Measurements from ENCODE around the gene GATAD2B.
"Not testable (repeated sequence)": the region's sequence is repeated elsewhere in the genome, so short reads cannot be mapped to it uniquely, and the experiment has no call there.

Gene GATAD2B

GRCh38 chr1:153922076-153922971 is 448 bp downstream of the GATAD2B start:
- Histone ChIP-seq H3K4me1 (ENCODE audit: control insufficient read depth, insufficient read depth, low read length) (peaks cover 15% of the 10 kb centered on the region), H3K9ac (ENCODE audit: low read length) (peak overlapping the region; percentile 73), H3K27me3 (ENCODE audit: control insufficient read depth, insufficient read depth, low read length) (no peaks in the 10 kb centered on the region), H3K36me3 (ENCODE audit: control insufficient read depth, insufficient read depth, low read length) (no peaks in the 10 kb centered on the region), H3K4me3 (ENCODE audit: low read length) (peak overlapping the region; percentile 72), H3K9me3 (ENCODE audit: control insufficient read depth, low read length) (no peaks in the 10 kb centered on the region)

- Histone ChIP-seq H3K9ac (ENCODE audit: low read length) (peak overlapping the region; percentile 73), H3K4me3 (ENCODE audit: low read length) (peak overlapping the region; percentile 72), H3K36me3 (ENCODE audit: control insufficient read depth, insufficient read depth, low read length) (no peaks in the 10 kb centered on the region), H3K4me1 (ENCODE audit: control insufficient read depth, insufficient read depth, low read length) (peaks cover 15% of the 10 kb centered on the region), H3K27me3 (ENCODE audit: control insufficient read depth, insufficient read depth, low read length) (no peaks in the 10 kb centered on the region), H3K9me3 (ENCODE audit: control insufficient read depth, low read length) (no peaks in the 10 kb centered on the region)
Observed at GRCh38 chr1:153921803-153922075, 1.0 kb downstream of the GATAD2B start.

DNA sequence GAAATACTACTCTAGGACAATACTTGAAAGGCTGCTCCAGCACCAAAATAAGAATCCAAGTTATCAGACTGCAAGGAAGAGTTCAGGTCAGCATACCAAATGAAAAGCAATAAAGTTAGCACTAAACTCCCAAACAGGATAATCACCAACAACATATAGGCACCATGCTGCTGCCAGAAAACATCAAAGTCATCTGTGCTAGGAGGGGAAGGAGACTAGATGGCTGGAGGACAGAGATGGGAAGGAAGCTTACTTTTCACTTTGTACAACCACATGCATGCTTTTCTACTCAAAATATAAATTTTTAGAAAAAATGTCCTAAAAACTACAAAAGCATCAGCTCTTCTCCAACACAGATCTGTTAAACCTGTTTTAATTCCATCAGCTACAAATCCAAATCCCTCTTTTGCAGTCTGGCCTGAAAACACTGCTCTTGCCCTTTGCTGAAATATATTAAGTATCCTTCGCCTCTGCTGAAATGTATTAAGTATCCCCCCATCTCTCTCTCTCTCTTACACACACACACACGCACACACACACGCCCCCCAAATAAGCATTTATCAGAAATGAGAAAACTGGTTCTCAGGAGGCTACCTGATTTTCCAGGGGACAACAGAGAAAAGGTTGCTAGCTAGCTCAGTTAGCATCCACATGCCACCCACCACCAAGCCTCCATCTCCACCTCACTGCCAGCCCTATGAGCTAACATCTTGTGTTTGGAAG is 1.5 kb downstream of the GATAD2B start:
- Histone ChIP-seq H3K9me3 (ENCODE audit: control insufficient read depth, low read length) (no peaks in the 10 kb centered on the region), H3K4me3 (ENCODE audit: low read length) (peak overlapping the region; percentile 72), H3K36me3 (ENCODE audit: control insufficient read depth, insufficient read depth, low read length) (no peaks in the 10 kb centered on the region), H3K9ac (ENCODE audit: low read length) (peak overlapping the region; percentile 73), H3K4me1 (ENCODE audit: control insufficient read depth, insufficient read depth, low read length) (peaks cover 15% of the 10 kb centered on the region), H3K27me3 (ENCODE audit: control insufficient read depth, insufficient read depth, low read length) (no peaks in the 10 kb centered on the region)

GRCh38 chr1:153919876-153920852 is 2.6 kb downstream of the GATAD2B start:
- H3K9ac ChIP-seq (ENCODE audit: low read length) = no peak overlapping the region
- H3K4me1 ChIP-seq (ENCODE audit: control insufficient read depth, insufficient read depth, low read length) = peaks cover 15% of the 10 kb centered on the region

DNA sequence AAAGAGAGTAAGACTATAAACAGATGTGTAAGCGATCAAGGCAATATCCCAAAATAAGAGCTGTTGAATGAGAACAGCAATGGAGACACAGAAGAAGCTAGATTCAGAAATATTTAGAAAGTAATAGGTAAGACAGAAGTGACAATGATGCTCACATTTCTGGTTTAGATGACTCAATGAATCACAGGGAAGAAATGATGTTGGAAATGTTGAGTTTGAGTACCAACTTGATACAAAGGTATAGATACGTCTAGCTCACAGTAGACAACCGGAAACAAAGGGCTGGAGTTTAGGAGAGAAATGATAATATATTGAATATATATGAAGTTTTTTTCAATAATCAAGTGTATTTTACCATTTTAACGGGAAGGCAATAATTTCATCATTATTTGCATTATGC is 6.5 kb downstream of the GATAD2B start:
- Histone ChIP-seq H3K9me3 (ENCODE audit: control insufficient read depth, low read length) (no peaks in the 10 kb centered on the region), H3K4me1 (ENCODE audit: control insufficient read depth, insufficient read depth, low read length) (peaks cover 15% of the 10 kb centered on the region)

More at GRCh38 chr1:153919876-153920852, 2.6 kb downstream of the GATAD2B start:
- H3K36me3 ChIP-seq (ENCODE audit: control insufficient read depth, insufficient read depth, low read length) = no peaks in the 10 kb centered on the region
- no peaks in the 10 kb centered on the region for H3K9me3 ChIP-seq (ENCODE audit: control insufficient read depth, low read length)
- H3K4me3 ChIP-seq (ENCODE audit: low read length) = no peak overlapping the region
- no peaks in the 10 kb centered on the region for H3K27me3 ChIP-seq (ENCODE audit: control insufficient read depth, insufficient read depth, low read length)

DNA sequence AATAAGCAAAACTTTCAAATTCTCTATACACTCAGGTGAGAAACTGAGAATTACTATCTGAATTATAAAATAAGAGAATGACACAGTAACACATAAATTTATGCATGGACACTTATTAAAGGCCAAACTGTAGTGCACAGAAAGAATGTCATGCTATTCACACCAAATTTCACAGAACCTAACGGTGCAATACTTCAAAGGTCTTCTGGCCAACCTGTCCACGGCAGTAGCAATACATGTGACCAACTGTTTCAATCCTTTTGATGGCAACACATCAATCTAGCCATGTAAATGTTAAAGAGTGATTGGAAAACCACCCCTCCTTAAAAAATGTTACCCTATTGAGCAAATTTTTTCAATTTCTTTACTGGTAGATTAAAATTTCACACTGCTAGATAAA is 10.4 kb downstream of the GATAD2B start:
- no peak overlapping the region for H3K4me3 ChIP-seq (ENCODE audit: low read length)

More for the DNA sequence above, 6.5 kb downstream of the GATAD2B start:
- no peak overlapping the region for H3K9ac ChIP-seq (ENCODE audit: low read length)
- no peaks in the 10 kb centered on the region for H3K36me3 ChIP-seq (ENCODE audit: control insufficient read depth, insufficient read depth, low read length)
- no peak overlapping the region for H3K4me3 ChIP-seq (ENCODE audit: low read length)
- no peaks in the 10 kb centered on the region for H3K27me3 ChIP-seq (ENCODE audit: control insufficient read depth, insufficient read depth, low read length)

GRCh38 chr1:153910560-153910959 is 12.2 kb downstream of the GATAD2B start:
- H3K4me1 ChIP-seq (ENCODE audit: control insufficient read depth, insufficient read depth, low read length); H3K9ac ChIP-seq (ENCODE audit: low read length); H3K9me3 ChIP-seq (ENCODE audit: control insufficient read depth, low read length); H3K36me3 ChIP-seq (ENCODE audit: control insufficient read depth, insufficient read depth, low read length); H3K4me3 ChIP-seq (ENCODE audit: low read length); H3K27me3 ChIP-seq (ENCODE audit: control insufficient read depth, insufficient read depth, low read length): not testable (repeated sequence)

More for the DNA sequence above, 10.4 kb downstream of the GATAD2B start:
- Histone ChIP-seq H3K9me3 (ENCODE audit: control insufficient read depth, low read length) (no peaks in the 10 kb centered on the region), H3K9ac (ENCODE audit: low read length) (no peak overlapping the region), H3K27me3 (ENCODE audit: control insufficient read depth, insufficient read depth, low read length) (no peaks in the 10 kb centered on the region), H3K4me1 (ENCODE audit: control insufficient read depth, insufficient read depth, low read length) (no peaks in the 10 kb centered on the region), H3K36me3 (ENCODE audit: control insufficient read depth, insufficient read depth, low read length) (no peaks in the 10 kb centered on the region)

DNA sequence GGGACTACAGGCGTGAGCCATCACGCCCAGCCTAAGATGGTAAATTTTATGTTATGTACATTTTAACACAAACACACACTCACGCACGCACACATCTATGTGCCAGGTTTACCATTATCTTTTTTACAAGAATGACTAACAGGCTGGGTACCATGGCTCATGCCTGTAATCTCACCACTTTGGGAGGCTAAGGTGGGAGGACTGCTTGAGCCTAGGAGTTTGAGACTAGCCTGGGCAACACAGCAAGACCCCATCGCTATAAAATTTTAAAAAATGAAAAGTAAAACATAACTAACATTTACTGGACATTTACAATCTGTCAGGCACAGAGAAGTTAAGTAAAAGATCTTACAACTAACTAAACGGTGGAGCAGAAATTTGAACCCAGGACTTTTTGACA is 14.7 kb downstream of the GATAD2B start:
- H3K27me3 ChIP-seq (ENCODE audit: control insufficient read depth, insufficient read depth, low read length) = no peaks in the 10 kb centered on the region
- H3K36me3 ChIP-seq (ENCODE audit: control insufficient read depth, insufficient read depth, low read length) = no peaks in the 10 kb centered on the region
- no peaks in the 10 kb centered on the region for H3K9me3 ChIP-seq (ENCODE audit: control insufficient read depth, low read length)
- H3K4me1 ChIP-seq (ENCODE audit: control insufficient read depth, insufficient read depth, low read length) = no peaks in the 10 kb centered on the region
- no peak overlapping the region for H3K4me3 ChIP-seq (ENCODE audit: low read length)
- H3K9ac ChIP-seq (ENCODE audit: low read length) = no peak overlapping the region

- Histone ChIP-seq H3K4me3 (ENCODE audit: low read length) (no peak overlapping the region), H3K9ac (ENCODE audit: low read length) (no peak overlapping the region), H3K4me1 (ENCODE audit: control insufficient read depth, insufficient read depth, low read length) (no peaks in the 10 kb centered on the region), H3K36me3 (ENCODE audit: control insufficient read depth, insufficient read depth, low read length) (no peaks in the 10 kb centered on the region), H3K27me3 (ENCODE audit: control insufficient read depth, insufficient read depth, low read length) (no peaks in the 10 kb centered on the region), H3K9me3 (ENCODE audit: control insufficient read depth, low read length) (no peaks in the 10 kb centered on the region)
Observed at GRCh38 chr1:153907134-153907533, 15.6 kb downstream of the GATAD2B start.

GRCh38 chr1:153906396-153906795 is 16.4 kb downstream of the GATAD2B start:
- Histone ChIP-seq H3K27me3 (ENCODE audit: control insufficient read depth, insufficient read depth, low read length) (no peaks in the 10 kb centered on the region), H3K36me3 (ENCODE audit: control insufficient read depth, insufficient read depth, low read length) (no peaks in the 10 kb centered on the region), H3K9ac (ENCODE audit: low read length) (no peak overlapping the region), H3K9me3 (ENCODE audit: control insufficient read depth, low read length) (no peaks in the 10 kb centered on the region), H3K4me3 (ENCODE audit: low read length) (no peak overlapping the region), H3K4me1 (ENCODE audit: control insufficient read depth, insufficient read depth, low read length) (no peaks in the 10 kb centered on the region)

- H3K4me3 ChIP-seq (ENCODE audit: low read length); H3K36me3 ChIP-seq (ENCODE audit: control insufficient read depth, insufficient read depth, low read length); H3K9ac ChIP-seq (ENCODE audit: low read length); H3K9me3 ChIP-seq (ENCODE audit: control insufficient read depth, low read length); H3K4me1 ChIP-seq (ENCODE audit: control insufficient read depth, insufficient read depth, low read length); H3K27me3 ChIP-seq (ENCODE audit: control insufficient read depth, insufficient read depth, low read length): not testable (repeated sequence)
Observed at GRCh38 chr1:153905908-153906307, 16.9 kb downstream of the GATAD2B start.

Data from mucosa of stomach (tissue), 1 donor.